ENCODE results near the gene UNC119. TPM values are rescaled to one million over a fixed set of nuclear protein-coding genes. Genes with fewer than 3 reads are reported as not detected.
A peak's percentile ranks its signal among the peaks of the same experiment; 100 is the strongest.

Gene UNC119
- polyA plus RNA-seq, 3 donors: 77.5 to 189 (median 80.2) TPM

DNA sequence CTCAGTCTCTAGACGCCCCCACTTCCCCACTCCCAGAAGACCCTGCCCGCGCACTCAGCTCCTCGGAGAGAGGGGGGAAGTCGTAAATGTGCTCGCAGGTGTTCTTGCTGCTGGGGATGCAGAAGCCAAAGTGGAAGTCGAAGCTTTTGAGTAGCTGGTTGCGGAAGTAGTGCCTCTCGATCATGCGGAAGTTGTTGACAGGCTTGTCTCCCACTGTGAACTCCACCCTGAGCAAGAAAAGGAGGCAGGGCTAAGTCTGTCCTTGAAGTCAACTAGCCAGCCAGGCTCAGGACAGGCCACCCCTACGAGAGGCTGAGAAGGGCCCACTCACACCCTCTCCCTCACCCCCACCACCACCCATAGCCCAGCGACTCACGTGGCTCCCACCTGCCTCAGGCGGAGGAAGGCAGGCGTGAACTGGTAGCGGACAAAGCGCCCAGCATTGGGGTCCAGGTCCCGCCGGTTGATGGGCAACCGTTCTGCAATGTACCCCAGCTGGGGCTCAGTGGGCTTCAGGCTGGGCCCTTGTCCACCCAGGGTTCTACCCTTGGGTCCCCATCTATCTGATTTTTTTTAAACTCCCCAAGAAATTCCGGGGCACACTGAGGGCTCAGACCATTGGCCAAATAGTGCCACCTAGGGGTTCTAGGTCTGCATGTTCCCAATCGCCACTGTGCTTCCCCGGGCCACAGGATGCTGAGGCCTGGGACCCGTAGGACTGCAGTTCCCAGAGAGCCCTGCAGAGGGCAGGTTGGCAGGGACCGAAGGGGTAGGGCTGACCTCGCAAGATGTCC is 4.6 kb downstream of the UNC119 start:
- Mint-ChIP-seq H3K4me1 (peaks cover 52% of the 10 kb centered on the region), H3K9me3 (no peaks in the 10 kb centered on the region), H3K4me3 (peak overlapping the region; percentile 70 to 78), H3K36me3 (peaks cover 20 to 33% of the 10 kb centered on the region in 2 donors), H3K27ac (peak overlapping the region; percentile 86 to 97 (median 94)), H3K27me3 (ENCODE audit: low read depth in 3 of 3) (peaks cover 0 to 8% (median 2%) of the 10 kb centered on the region in 3 donors)
- Histone ChIP-seq H2AFZ (ENCODE audit: insufficient read depth, low read depth, low read length, poor library complexity, severe bottlenecking) (peak overlapping the region; percentile 74), H3K27me3 (ENCODE audit: control insufficient read depth in 2 of 2, insufficient read depth in 2 of 2, low read length in 2 of 2) (no peaks in the 10 kb centered on the region), H3K27ac (ENCODE audit: low read depth in 1 of 2, low read length in 2 of 2) (peak overlapping the region; percentile 86 to 88), H3K79me2 (ENCODE audit: insufficient read depth, low read length) (peaks cover 29% of the 10 kb centered on the region), H3K4me1 (ENCODE audit: control insufficient read depth in 1 of 2, insufficient read depth in 2 of 2, low read length in 2 of 2) (peaks cover 56 to 59% of the 10 kb centered on the region in 2 donors), H4K20me1 (ENCODE audit: insufficient read depth, low read length) (peaks cover 38% of the 10 kb centered on the region), H3K9me3 (replicated peaks in 1 of 2; ENCODE audit: control insufficient read depth in 1 of 2, insufficient read depth in 1 of 2, low read length in 2 of 2) (no peaks in the 10 kb centered on the region), H3K9ac (ENCODE audit: insufficient read depth, low read length, poor library complexity, severe bottlenecking) (peak overlapping the region; percentile 52), H3K4me2 (replicated peaks; ENCODE audit: extremely low read depth, low read length, poor library complexity, severe bottlenecking) (peak overlapping the region; percentile 73), H3K36me3 (replicated peaks in 1 of 2; ENCODE audit: control insufficient read depth in 1 of 2, insufficient read depth in 2 of 2, low read length in 2 of 2) (peaks cover 8 to 16% of the 10 kb centered on the region in 2 donors), H3K4me3 (replicated peaks in 1 of 3; ENCODE audit: low read depth in 2 of 3, low read length in 3 of 3) (peak overlapping the region in 2 of 3 experiments; percentile 15 to 61)
- TF ChIP-seq, protein P1, sequence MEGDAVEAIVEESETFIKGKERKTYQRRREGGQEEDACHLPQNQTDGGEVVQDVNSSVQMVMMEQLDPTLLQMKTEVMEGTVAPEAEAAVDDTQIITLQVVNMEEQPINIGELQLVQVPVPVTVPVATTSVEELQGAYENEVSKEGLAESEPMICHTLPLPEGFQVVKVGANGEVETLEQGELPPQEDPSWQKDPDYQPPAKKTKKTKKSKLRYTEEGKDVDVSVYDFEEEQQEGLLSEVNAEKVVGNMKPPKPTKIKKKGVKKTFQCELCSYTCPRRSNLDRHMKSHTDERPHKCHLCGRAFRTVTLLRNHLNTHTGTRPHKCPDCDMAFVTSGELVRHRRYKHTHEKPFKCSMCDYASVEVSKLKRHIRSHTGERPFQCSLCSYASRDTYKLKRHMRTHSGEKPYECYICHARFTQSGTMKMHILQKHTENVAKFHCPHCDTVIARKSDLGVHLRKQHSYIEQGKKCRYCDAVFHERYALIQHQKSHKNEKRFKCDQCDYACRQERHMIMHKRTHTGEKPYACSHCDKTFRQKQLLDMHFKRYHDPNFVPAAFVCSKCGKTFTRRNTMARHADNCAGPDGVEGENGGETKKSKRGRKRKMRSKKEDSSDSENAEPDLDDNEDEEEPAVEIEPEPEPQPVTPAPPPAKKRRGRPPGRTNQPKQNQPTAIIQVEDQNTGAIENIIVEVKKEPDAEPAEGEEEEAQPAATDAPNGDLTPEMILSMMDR (IDR thresholded peaks at IDR 0.05): peak; percentile 99
- intact Hi-C loops (cut with micrococcal nuclease): no loop called here
- peak; percentile 83 to 87 (median 86) for DNase-seq
- WGBS (ENCODE audit: insufficient coverage): 10% methylated on average over 15 of the region's 26 CpGs

DNA sequence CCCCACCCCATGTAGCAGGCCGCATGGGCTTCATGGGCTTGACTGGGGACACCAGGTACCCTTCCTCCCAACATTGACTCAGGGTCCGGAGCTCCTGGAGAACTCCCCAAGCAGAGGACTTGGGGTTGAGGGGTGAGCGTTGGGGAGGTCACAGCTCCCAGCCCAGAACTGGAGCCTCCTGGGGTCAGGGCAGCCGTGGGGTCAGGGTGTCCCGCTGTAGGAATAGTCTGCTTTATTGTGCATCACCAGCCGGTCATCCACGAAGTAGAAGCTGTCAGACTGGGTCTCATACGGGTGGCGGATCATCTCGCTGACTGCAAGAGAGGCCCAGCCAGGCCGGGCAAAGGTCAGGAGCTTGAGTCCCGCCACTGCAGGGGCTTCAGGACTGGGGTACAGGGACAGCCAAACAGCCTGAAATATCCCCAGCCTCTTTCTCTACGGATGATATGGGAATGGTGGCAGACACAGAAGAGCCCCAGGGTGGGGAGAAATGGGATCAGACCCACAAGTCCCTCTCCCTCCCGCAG is 5.3 kb downstream of the UNC119 start:
- Histone ChIP-seq H3K79me2 (ENCODE audit: insufficient read depth, low read length) (peaks cover 29% of the 10 kb centered on the region), H3K27ac (ENCODE audit: low read depth in 1 of 2, low read length in 2 of 2) (peak overlapping the region; percentile 86 to 88), H3K4me1 (ENCODE audit: control insufficient read depth in 1 of 2, insufficient read depth in 2 of 2, low read length in 2 of 2) (peaks cover 53 to 54% of the 10 kb centered on the region in 2 donors), H3K4me3 (replicated peaks in 1 of 3; ENCODE audit: low read depth in 2 of 3, low read length in 3 of 3) (peak overlapping the region in 1 of 3 experiments; percentile 61), H4K20me1 (ENCODE audit: insufficient read depth, low read length) (peaks cover 38% of the 10 kb centered on the region), H3K9me3 (replicated peaks in 1 of 2; ENCODE audit: control insufficient read depth in 1 of 2, insufficient read depth in 1 of 2, low read length in 2 of 2) (no peaks in the 10 kb centered on the region), H3K4me2 (replicated peaks; ENCODE audit: extremely low read depth, low read length, poor library complexity, severe bottlenecking) (peak overlapping the region; percentile 73), H3K9ac (ENCODE audit: insufficient read depth, low read length, poor library complexity, severe bottlenecking) (no peak overlapping the region), H3K36me3 (replicated peaks in 1 of 2; ENCODE audit: control insufficient read depth in 1 of 2, insufficient read depth in 2 of 2, low read length in 2 of 2) (peaks cover 8 to 16% of the 10 kb centered on the region in 2 donors), H2AFZ (ENCODE audit: insufficient read depth, low read depth, low read length, poor library complexity, severe bottlenecking) (peak overlapping the region; percentile 74), H3K27me3 (ENCODE audit: control insufficient read depth in 2 of 2, insufficient read depth in 2 of 2, low read length in 2 of 2) (no peaks in the 10 kb centered on the region)
- peak overlapping the region; percentile 86 to 97 (median 94) for H3K27ac Mint-ChIP-seq
- H3K36me3 Mint-ChIP-seq: peaks cover 20 to 32% of the 10 kb centered on the region in 2 donors
- peaks cover 0 to 8% (median 2%) of the 10 kb centered on the region in 3 donors for H3K27me3 Mint-ChIP-seq (ENCODE audit: low read depth in 3 of 3)
- DNase-seq: no peak
- peak overlapping the region; percentile 70 to 78 for H3K4me3 Mint-ChIP-seq
- peaks cover 49% of the 10 kb centered on the region for H3K4me1 Mint-ChIP-seq
- H3K9me3 Mint-ChIP-seq: no peaks in the 10 kb centered on the region
- TF ChIP-seq, protein P1 (IDR thresholded peaks at IDR 0.05): no peak
- 92% methylated on average over 9 of the region's 14 CpGs for WGBS (ENCODE audit: insufficient coverage)
- intact Hi-C loops (cut with micrococcal nuclease): no loop called here

Data from CD14-positive monocyte (primary cell).